NCI-H1105 (cell line): Measurements from ENCODE around the gene TMA16.
"Not testable (repeated sequence)": the region's sequence is repeated elsewhere in the genome, so short reads cannot be mapped to it uniquely, and the experiment has no call there.

Experiments
- DNase-seq: peaks from one replicate; lab custom pipeline; 2025; lab: John Stamatoyannopoulos, UW

TMA16 gene

GRCh38 chr4:163515198-163515597 lies 20.7 kb downstream of the TMA16 start:
- DNase-seq, result no peak

- no peak for DNase-seq
These were observed 29.4 kb downstream of the TMA16 start for GRCh38 chr4:163523791-163524365.

- no peak for DNase-seq
These were observed 31.5 kb downstream of the TMA16 start for GRCh38 chr4:163525982-163526381.

DNA sequence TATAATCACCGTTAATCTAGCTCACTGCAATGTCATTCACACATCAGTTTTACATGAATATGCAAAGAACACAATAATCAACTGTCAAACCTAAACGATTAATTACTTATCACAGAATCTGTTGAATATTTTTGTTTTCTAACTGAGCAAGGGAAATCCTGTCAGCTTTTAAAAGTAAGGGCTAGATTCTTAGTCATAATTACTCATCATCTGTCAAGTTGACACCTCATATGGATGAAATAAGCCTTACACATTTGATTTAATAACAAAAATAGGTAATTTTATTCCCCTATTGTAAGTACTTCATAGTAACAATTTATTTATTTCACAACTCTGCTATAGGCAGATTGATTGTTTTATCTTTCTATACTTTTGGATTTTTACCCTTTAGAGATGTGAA lies 32.7 kb downstream of the TMA16 start:
- no peak for DNase-seq

DNA sequence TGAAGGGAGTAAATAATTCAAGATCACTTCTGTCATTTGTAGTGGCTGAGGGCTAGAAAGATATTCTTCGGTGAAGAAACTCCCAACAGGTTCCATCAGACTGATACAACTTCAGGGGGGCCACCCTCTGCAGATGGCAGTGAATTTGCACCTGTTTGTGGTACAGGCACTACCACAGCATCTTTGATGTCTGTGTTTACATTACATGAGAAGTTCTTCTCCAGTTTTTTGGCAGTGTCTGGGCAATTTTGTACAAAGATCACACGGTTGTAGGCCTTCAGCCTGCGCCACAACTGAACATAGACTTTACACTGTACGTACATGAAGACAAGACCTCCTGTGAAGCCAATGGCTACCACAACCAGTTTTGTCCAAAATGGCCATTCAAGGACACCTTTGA lies 34.2 kb downstream of the TMA16 start:
- DNase-seq, result no peak

DNA sequence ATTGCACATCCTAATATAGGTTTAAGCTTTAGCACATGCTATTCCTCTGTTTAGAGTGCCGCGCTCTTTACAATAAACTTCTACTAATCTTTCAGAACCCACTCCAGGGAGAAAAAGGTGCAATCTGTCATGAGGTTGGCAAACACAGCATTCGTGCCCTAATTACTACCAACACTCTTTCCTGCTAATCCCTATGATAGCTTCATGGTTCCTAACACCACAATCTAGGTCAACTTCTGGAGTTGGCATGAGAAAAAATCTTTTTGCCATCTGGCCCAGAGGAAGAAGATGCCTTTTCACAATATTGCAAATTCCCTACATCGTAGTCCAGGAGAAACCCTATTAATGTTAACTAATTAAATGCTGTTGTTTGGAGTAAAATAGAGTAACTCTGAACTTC lies 39.6 kb downstream of the TMA16 start:
- DNase-seq, result no peak

DNA sequence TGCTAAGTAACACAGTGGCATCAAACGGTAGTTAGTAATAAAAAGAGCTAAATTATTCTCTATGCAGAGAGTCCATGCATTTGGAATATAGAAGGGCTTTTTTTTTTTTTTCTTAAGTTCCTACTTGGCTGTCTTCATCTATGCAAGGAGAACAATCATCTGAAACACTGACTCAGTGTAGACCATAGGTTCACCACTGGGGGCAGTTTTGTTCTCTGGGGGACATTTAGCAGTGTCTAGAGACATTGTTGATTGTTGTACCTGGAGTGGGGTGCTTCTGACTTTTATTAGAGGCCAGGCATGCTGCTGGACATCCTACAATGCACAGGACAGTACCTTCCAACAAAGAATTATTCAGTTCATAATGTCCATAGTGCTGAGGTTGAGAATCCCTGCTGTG lies 41.2 kb downstream of the TMA16 start:
- no peak for DNase-seq

- DNase-seq, result no peak
These were observed 41.6 kb downstream of the TMA16 start for GRCh38 chr4:163536091-163536490.

- DNase-seq, result no peak
These were observed 42.6 kb downstream of the TMA16 start for GRCh38 chr4:163537114-163537513.

DNA sequence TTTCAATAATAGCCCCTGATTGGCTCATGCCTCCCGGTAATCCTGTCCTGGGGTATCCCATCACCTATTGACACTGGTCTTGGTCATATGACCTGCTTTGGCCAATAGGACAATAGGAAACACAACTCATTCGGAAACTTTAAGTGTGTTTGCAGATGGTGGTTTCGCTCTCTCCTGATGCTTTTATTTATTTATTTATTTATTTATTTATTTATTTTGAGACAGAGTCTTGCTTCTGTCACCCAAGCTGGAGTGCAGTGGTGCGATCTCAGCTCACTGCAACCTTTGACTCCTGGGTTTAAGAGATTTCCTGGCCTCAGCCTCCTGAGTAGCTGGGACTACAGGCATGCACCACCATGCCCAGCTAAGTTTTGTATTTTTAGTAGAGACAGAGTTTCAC lies 44.3 kb downstream of the TMA16 start:
- DNase-seq, result not testable (repeated sequence)

DNA sequence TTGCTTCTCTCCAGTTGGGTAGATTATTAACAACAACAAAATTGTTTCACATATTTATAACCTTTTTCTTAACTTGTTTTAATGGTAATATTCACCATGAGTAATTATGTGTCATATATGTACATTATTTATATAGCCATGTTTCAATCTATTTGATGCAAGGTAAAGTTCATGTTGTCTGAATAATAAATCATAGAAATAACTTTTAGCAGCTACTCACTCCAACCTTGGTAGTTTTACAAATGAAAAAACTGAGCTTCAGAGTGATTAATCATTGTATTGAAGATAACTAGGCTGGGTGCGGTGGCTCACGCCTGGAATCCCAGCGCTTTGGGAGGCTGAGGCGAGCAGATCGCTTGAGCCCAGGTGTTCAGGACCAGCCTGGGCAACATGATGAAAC lies 46.0 kb downstream of the TMA16 start:
- DNase-seq, result no peak

GRCh38 chr4:163540977-163541376 lies 46.5 kb downstream of the TMA16 start:
- DNase-seq, result no peak

- no peak for DNase-seq
These were observed 47.8 kb downstream of the TMA16 start for GRCh38 chr4:163542275-163542674.

GRCh38 chr4:163544407-163545038 lies 50.0 kb downstream of the TMA16 start:
- peak; percentile 41 for DNase-seq

GRCh38 chr4:163548481-163549243 lies 54.2 kb downstream of the TMA16 start:
- DNase-seq, result no peak

DNA sequence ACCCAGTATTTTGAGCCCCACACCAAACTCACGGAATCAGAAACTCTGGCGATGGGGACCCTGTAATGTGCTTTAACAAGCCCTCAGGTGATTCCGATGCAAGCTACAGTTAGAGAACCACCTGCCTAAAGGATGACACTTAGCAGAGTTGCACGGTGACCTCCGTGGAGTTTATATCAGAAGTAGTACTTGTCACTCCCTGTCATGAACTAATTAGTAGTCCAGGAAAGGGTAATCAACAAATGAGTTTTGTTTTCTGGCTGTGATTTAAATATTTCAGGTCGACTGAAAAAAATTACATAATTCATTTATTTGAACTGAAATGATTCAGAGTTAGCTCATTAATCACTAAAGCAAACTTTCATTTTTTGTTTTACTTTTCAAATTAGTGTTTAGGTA lies 56.4 kb downstream of the TMA16 start:
- DNase-seq, result no peak

DNA sequence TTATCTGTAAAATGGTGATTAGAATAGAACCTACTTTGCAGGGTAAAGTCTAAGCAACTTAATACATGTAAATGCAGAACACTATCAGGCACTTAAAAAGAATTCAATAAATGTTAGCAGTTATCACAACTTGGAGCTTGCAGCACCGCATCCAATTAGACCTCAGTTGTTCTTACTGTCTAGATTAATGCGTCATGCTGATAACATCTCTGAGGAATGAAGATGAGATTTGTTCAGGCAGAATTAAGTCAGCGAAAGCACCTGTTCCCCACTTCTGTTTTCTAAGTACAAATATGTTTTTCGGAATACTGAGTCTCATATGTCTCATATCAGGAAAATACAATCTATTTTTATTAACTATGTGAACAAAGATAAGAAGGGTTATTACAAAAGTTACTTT lies 58.7 kb downstream of the TMA16 start:
- no peak for DNase-seq

GRCh38 chr4:163554870-163555465 lies 60.5 kb downstream of the TMA16 start:
- DNase-seq, result no peak

DNA sequence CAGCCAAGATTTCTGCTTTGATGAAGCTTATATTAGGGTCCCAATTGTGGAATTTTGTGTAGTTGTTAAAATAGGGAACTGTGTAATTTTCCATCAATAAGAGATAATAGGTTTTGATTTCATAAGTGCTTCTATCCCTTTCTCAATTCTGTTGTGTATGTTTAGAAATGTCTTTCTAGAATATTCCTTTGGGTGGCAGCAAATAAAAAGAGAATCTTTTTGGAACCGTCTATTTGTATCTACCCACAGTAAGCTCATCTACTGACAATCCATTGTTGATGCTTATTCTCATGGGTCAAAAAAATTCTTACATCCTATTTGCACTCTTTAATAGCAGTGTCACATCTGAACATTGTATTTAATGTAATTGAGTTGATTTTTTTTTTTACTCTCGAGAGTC lies 61.7 kb downstream of the TMA16 start:
- DNase-seq, result no peak

- no peak for DNase-seq
These were observed 62.3 kb downstream of the TMA16 start for GRCh38 chr4:163556650-163557391.

DNA sequence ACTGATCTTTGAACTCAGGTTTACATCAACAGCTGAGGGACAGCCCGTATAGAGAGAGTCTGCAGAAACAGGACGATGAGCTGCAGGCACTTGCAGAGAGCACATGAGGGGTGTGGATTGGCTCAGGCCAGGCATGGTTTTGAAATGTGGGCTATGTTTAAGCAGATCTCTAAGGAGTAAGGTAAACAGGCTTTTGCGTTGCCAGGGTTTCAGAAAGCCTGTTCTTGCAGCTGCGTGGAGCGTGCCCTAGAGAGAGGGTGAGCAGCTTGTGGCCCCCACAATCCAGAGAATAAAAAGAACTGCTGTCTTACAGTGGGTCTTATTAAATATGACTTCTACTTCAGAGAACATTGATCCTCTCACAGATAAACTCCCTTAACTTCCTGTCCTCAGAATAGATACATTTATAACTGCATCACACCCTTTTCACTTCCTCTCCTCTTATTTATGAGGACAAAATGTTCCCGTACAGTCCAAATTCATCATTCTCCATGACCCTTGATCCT lies 64.1 kb downstream of the TMA16 start:
- DNase-seq, result no peak

DNA sequence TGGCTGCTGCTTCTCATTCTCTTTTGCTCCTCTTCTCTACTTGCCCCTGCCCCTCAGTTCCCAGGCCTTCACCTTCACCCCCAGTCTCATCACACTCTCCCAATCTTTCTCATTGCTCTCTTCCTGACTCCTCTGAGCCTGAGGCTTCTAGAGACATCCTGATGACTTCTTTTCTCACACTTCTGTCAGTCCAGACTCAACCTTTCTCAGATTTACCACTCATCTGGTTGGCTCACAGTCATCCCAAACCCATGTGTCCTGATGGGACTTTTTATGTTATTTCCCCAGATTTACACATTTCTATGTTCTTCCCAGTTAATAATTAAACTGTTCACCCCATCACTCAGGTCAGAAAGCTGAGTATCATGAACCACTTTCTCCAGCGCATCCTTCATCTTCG lies 68.0 kb downstream of the TMA16 start:
- no peak for DNase-seq
